HG02884 (cell line): ENCODE measurements around the gene EVI5L.
"Not testable (repeated sequence)": the region's sequence is repeated elsewhere in the genome, so short reads cannot be mapped to it uniquely, and the experiment has no call there.

Experiments
- ATAC-seq: cut with Tn5 transposase; IDR thresholded peaks from one replicate; pipeline ENCODE4 v1.9.1; 2021; ENCODE audit warnings: mild to moderate bottlenecking, moderate library complexity; ENCODE audit not compliant: unreplicated experiment

The EVI5L gene

DNA sequence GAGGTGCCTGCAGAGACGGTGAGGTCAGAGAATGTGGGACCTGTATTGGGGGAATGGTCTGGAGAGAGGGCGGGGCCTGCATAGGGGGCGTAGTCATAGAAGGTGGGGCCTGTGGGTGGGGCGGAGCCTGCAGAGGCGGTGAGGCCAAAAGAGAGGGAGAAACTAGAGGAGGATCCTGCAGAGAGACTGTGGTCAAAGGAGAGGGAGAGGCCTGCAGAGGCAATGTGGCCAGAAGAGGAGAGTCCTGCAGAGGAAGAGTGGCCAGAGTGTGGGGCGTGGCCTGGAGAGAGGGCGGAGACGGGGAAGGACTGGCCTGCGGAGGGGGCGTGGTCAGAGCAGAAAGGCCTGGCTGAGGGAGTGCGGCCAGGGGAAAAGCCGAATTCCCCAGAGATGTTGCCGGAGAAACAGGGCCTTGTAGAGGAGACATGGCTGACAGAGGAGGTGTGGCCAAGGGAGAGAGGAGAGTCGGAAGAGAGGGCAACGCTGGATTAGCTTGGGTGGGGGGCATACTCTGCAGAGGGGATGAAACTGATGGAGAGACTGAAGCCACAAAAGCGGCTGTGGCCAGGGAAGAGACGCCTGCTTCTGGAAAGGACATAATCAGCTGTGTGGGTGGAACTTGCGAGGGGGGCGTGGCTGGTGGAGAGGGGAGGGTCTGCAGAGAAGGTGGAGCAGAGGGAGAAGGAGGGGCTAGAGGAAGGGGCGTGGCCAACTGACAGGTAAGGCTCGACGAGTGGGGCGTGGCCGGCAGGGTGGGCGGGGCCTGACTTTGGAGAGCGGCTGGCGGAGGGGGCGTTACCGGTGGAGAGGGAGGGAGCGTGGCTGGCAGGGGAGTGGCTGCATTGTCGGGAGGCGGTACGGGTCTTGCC lies 41.7 kb downstream of the EVI5L start:
- no peak for ATAC-seq

DNA sequence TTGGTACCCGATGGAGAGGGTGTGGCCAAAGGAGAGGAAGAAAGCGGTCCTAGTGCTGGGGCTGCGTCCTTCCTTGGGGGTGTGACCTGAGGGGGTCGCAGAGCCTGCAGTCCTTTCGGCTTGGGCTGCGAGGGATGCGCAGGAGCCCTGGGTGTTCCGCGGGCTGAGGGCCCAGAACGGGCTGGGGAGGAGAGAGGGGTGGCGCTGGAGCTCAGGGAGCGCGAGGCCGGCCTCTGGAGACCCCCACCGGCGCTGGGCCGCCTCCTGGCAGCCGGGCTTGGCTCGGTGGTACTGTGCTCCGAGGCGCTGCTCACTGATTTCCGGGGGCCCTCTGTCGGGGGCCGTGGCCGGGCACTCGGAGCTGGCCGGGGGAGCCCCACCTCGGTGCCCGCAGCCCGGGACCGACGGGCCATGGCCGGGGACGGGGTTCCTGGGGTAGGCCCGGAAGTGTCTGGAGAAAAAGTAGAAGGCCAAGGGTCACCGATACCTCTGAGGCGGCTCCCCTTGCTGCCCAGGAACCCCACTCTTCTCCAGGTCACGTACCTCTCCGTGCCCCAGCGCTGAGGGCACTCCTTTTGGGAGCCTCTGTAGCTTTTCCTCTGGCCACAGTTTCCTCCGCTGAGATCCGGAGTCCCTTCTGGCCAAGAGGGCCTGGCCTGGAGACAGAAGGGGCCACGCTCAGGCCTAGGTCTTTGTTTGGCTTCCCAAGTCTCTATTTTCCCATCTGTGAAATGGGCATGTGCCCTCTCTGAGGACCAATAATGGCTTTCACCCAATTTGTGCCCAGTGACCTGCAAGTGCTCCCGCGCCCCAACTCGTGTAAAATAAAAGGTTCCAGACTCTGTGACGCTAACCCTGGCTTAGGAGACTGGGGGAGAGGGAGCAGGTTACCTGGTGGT lies 42.5 kb downstream of the EVI5L start:
- ATAC-seq = no peak

DNA sequence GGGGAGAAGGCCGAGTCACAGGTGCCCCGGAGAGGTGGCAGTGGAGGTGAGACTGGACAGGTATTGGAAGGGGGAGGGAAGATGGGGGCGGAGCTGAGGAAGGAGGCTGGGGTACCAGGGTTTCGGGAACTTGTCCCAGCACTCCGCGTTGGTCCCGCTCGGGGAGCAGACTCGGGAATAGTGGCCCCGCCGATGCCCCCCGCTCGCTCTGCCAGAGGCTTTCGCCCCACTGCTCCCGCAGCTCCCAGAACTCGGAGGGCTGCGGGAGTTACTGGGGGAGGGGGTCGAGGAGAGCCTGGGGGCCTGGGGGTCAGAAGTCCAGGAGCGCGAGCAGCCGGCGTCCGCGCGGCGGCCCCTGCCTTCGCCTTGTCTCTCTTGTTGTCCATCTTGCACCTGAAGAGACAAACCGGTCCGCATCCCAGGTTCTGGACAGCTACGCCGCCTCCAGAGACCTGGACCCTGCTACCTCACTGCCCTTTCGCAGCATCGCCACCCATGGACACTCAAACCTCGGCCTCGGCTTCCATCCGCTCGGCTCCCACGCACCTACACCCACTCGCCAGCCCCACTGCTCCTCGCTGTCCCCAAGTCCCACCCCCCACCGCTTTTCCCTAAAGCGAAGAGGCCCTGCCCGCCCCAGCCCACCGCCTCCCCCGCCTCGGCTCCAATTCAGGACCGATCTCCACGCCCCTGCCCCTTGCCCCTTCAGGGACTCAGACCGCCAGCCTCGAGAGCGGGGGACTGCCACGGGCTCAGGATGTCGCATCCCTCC lies 43.5 kb downstream of the EVI5L start:
- ATAC-seq = no peak

DNA sequence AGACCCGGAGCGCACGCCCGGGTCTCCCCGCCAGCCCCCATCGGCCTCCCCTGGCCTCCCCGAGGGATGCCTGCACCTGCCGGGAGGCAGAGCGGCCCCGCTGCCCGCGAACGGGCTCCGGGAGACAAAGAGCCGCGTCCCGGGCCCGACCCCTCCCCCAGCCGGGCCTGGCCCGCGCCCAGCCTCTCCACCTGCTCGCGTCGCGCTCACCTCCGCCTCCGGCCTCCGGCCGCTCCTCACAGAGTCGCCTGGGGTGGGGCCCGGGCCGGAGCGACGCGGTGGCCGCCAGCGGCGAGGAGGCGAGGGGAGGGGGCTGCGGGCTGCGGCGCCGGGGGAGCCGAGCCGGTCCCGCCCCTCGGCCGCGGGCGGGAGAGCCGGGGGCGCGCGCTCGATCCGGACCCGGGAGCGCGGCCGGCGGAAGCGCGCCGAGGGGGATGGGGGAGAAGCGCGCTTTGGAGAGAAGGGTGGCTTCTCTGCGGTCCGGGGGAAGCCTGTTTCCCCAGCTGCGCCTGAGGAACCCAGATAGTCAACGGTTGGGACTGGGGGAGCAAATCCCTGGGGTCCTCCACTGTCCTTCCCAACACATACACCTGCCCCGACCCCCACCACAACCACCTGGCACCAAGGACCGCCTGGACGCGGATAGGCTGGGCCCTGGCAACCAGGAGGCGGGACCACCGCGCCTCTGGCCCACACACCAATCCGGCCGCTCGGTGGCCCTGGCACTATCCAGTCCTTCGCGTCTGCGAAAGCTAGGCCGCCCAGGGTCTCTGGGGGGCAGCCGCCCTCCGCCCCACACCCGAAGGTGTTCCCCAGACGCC lies 44.3 kb downstream of the EVI5L start, which contains the start of gene PRR36:
TSS of gene PRR36 (minus strand) at position 315 of the 821 bp plus-strand sequence. CDS start 701 bp downstream, outside the sequence.
- no peak for ATAC-seq

DNA sequence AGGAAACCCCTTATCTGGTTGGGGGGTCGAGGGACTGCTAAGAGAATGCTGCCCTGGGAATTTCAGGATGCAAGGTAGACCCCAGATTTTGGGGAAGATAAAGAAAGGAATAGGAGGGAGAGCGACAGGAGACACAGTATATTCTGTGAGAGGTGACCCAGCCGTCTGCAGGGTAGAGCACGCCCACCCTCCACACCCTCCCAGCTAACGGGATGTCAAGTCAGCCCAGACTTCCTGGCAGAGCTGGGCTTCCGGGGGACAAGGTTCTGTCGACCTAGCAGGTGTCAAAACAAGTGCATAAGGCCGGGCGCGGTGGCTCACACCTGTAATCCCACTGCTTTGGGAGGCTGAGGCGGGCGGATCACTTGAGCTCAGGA lies 44.9 kb downstream of the EVI5L start:
- ATAC-seq = no peak

GRCh38 chr19:7877249-7877836 lies 47.3 kb downstream of the EVI5L start:
- ATAC-seq = no peak

DNA sequence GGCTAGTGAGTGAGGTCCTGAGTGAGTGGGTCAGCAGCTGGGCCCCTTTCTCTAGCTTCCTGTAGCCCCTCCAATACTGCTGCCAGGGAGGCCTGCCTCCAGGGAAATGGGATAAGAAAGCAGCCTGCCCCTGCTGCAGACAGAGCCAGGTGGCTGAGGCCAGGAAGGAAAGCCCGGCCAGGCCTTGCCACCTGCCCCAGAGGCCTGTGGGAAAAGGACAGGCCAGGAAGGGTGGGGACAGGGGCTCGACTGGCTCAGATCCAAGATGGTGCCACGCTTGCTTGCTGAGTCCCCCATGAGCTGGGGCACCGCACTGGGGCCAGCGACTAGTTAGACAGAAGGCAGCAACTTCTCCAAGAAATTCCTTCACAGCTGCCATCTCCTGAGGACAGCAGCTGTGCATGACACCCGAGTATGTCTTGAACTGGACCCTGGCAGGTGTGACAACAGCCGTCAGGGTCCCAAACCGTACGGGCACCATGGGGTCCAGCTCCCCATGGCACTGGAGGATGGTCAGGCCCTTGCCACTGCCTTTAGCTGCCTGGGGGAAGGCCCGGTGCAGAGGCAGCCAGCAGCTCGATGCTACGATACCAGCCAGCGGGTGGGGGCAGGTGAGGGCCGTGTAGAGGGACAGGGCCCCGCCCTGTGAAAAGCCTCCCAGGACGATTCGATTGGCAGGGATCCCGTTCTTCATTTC lies 49.2 kb downstream of the EVI5L start:
- no peak for ATAC-seq

- no peak for ATAC-seq
These were observed 49.8 kb downstream of the EVI5L start for GRCh38 chr19:7879836-7880235.

- ATAC-seq = no peak
These were observed 51.9 kb downstream of the EVI5L start for GRCh38 chr19:7881910-7882309.

DNA sequence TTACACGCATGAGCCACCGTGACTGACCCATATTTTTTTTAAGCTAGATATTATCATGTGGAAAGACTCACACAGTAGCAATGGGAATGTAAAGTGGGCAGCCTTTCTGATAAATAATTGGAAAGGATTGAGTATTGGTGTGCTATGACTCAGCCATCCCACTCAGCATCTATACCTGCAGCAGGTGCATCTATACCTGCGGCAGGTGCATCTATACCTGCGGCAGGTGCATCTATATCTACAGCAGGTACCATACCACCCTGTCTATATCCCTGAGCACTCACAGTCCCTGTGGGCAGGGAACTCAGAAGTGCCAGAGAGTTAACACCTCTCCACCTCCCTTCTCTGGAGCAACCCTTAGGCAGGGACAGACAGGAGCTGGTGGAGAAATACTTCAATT lies 53.1 kb downstream of the EVI5L start:
- ATAC-seq = no peak

DNA sequence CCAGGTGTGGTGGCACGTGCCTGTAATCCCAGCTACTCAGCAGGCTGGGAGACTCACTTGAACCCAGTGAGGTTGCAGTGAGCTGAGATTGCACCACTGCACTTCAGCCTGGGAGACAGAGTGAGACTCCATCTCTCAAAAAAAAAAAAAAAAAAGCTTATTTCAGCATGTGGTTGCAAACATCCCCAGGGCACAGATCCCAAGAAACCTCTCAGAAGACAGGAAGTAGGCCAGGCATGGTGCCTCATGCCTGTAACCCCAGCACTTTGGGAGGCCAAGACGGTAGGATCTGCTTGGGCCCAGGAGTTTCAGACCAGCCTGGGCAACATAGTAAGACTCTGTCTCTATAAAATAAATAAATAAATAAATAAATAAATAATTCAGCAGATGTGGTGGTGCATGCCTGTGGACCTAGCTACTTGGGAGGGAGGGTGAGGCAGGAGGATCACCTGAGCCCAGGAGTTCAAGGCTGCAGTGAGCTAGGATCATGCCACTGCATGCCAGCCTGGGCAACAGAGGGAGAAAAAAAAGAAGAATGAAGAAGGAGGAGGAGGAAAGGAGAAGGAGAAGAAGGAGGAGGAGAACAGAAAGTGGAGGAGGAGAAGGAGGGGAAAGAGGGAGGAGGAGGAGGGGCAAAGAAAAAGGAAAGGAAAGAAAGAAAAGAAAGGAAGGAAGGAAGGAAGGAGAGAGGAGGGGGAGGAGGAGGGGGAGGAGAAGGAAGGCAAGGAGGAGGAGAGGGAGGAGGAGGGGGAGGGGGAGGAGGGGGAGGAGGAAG lies 54.0 kb downstream of the EVI5L start:
- no peak for ATAC-seq

DNA sequence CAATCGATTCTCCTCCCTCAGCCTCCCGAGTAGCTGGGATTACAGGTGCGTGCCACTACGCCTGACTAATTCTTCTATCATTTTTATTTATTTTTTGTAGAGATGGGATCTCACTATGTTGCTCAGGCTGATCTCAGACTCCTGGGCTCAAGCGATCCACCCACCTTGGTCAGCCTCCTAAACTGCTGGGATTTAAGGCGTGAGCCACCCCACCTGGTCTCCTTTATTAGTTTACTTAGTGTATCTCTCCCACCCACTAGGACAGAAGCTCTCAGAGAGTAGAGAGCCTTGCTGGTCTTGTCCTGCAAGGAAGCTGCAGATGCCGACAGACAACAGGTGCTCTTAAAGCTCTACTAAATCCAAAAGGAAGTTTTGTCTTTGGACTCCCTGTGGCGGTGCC lies 55.8 kb downstream of the EVI5L start:
- no peak for ATAC-seq

GRCh38 chr19:7887408-7888144 lies 57.6 kb downstream of the EVI5L start:
- no peak for ATAC-seq

DNA sequence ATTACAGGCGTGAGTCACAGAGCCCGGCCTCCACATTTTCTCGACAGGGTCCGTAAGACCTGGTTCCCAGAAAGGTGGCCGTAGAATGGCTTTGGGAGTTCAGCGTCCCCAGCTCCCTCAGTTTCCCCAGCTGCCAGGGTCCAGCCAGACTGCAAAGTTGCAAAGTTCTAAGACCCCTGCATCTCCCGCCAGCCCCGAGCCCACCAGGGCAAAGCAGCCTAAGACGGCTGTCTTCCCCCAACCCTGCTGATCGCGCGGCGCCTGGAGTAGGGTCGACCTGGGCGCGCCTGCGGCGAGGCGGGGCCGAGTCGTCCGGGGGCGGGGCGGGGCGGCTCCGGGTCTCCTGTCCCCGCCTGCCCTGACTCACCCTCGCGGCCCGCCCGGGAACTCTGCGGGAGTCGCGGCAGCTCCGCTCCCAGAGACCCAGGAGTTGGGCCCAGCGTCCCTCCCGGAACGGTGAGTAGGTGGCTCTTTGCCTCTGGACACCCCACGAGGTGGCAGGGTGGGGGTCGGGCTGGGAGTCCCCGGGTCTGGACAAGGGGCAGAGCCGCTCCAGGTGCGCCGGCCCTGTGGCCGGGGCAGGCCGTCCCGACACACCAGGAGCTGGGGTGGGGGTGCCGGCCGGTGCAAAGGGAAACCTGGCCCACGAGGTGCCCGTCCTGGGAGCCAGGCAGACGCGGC lies 58.3 kb downstream of the EVI5L start, which contains the start of gene LRRC8E:
TSS of gene LRRC8E (plus strand) at position 366 of the 681 bp plus-strand sequence. CDS start 7,094 bp downstream, outside the sequence.
- ATAC-seq = no peak

GRCh38 chr19:7888826-7889217 lies 58.8 kb downstream of the EVI5L start:
- no peak for ATAC-seq

DNA sequence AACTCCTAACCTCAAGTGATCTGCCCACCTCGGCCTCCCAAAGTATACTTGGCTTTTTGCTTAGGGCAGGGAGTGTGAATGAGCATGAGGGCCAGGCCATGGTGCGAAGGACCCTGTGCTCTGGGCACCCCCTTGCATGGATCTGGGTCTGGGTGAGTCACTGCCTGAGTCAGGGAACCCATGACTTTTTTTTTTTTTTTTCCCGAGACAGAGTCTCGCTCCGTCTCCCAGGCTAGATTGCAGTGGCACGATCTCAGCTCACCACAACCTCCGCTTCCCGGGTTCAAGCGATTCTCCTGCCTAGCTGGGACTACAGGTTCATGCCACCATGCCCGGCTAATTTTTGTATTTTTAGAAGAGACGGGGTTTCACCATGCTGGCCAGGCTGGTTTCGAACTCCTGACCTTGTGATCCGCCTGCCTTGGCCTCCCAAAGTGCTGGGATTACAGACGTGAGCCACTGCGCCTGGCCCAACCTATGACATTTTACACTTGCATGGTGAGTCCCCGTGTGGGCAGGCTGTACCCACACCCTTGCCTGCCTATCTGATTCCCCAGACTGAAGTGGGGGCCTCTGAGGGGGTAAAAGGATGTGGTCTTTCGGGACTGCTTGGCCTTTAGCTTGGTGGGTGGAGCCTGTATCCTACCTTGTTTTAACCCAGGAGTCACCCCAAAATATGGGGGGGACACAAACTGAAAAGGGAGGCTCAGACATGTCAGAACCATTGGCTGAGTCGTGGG lies 63.5 kb downstream of the EVI5L start:
- ATAC-seq = not testable (repeated sequence)
